HG02571 (cell line): ENCODE data around the gene LARGE1.

Experiments used
- ATAC-seq: cut with Tn5 transposase; IDR thresholded peaks from one replicate; pipeline ENCODE4 v1.9.1; 2021; ENCODE audit warnings: mild to moderate bottlenecking, moderate library complexity; ENCODE audit not compliant: unreplicated experiment

The LARGE1 gene

GRCh38 chr22:33825761-33826160 lies 94.5 kb downstream of the LARGE1 start:
- ATAC-seq: no peak

DNA sequence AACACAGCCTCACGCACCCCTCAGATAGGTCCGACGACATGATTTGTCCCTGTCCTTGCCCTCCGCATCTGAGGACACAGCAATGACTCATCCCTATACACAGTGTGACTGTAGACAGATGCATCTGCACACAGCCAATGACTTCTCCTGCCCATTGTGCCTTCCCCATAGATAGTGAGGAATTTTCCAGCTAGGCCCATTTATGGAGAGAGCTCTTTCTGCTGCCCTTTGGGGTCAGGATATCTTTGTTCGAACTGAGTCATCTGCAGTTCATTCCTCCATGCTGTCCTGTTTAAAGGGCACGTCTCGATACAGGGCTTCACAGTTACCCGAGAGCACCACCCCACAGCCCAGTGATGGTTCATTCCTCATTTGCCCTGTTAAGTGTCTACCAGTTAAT lies 96.7 kb downstream of the LARGE1 start:
- no peak for ATAC-seq

DNA sequence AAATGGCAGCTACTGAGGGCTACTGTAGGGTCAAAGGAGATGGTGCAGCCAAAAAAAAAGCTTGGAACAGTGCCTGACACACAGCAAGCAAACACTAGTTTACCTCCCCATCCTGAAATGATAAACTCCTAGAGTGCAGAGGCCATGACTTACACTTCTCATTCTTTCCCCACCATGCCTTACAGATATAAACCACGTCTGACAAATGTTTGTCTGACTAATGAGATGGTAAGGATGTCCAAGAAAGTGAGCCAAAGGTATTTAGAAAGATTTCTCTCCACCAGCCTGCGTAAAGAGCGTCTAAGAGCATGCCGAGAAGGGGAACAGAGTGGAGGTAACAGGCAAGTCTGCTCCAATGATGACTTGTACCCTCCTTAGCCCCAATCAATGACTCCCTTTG lies 99.0 kb downstream of the LARGE1 start:
- ATAC-seq: no peak

DNA sequence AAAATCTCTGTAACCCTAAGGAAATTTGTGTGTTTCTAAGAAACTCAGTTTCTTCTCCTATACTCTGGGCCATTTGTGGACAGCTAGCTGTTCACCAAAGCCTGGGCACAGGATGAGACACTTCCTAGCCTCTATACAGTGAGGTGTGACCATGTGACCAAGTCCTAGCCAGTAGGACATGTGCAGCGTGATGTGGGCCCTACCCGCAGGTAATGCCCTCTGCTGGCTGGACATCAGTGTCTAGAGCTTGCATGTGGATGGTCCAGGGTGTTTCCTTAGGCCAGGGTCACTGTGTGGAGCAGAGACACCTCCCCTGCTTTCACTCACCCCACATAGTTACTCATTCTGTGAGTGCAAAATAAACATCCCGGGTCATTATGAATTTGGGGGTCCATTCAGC lies 100.5 kb downstream of the LARGE1 start:
- ATAC-seq: no peak

GRCh38 chr22:33817512-33818127 lies 102.7 kb downstream of the LARGE1 start:
- no peak for ATAC-seq

GRCh38 chr22:33812360-33812977 lies 107.8 kb downstream of the LARGE1 start:
- no peak for ATAC-seq

DNA sequence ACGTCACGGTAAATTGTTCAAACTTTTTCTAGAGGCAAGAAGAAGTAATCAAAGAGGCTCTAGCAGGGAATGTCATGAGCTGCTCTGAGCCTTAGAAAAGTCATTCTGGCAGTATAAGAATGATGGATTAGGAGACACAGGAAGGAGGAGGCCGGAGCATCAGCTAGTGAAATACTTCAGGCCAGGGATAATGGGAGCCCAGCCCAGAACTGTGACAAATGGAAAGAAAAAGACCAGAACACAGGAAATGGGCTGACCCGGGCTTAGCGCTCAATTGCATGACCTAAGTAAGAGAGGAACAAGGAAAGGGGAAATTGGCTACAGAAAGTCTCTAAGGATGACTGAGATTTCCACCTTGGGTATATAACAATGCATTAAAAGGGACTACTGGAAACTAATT lies 108.6 kb downstream of the LARGE1 start:
- no peak for ATAC-seq

DNA sequence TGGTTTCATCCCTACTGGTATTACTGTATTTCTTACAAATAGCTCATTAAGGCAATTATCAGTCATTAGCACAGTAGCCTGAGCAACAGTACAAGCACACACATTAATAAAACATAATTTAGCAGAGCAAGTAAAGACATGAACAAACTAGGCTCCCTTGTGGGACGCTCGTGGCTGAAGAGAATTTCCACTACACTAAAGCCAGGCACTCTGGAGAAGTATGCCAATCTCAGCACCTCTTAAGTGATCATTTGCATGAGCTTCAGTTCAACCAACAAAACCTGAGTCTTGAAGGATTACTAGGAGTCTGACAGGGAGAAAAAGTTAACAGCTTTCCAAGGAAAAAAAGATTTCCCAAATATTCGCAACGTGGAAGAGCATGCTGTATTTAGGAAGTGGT lies 109.1 kb downstream of the LARGE1 start:
- no peak for ATAC-seq

DNA sequence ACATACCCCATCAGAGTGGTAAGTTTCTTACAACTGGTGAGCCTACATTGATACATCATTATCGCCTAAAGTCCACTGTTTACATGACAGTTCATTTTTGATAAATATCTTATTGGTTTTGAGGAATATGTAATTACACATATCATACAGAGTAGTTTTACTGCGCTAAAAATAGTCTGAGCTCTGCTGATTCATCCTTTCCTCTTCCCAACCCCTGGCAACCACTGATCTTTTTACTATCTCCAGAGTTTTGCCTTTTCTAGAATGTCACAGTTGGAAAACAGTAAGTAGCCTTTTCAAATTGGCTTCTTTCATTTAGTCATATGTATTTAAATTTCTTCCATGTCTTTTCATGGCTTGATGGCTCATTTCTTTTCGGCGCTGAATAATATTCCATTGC lies 112.8 kb downstream of the LARGE1 start:
- no peak for ATAC-seq

DNA sequence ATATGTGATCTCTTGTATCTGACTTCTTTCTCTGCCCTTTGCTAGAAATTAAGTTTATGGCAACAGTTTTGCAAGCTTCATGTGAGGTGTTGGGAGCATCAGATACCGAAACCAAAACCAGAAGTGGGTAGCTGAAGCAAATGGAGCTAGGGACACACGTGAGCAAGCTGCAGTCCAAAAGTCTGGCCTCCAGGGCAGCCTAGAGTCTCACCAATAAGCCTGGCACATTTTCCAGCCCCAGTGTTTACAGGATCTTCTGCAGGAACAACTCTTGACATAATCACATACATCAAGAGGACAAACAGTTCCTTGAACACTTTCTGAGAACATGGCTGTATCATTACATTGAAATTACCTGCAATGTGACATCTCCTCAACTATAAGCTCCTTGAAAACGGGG lies 114.1 kb downstream of the LARGE1 start:
- ATAC-seq: no peak

- ATAC-seq: no peak
Measured at GRCh38 chr22:33803371-33804282, 116.6 kb downstream of the LARGE1 start.

GRCh38 chr22:33798401-33798800 lies 121.9 kb downstream of the LARGE1 start:
- ATAC-seq: no peak

DNA sequence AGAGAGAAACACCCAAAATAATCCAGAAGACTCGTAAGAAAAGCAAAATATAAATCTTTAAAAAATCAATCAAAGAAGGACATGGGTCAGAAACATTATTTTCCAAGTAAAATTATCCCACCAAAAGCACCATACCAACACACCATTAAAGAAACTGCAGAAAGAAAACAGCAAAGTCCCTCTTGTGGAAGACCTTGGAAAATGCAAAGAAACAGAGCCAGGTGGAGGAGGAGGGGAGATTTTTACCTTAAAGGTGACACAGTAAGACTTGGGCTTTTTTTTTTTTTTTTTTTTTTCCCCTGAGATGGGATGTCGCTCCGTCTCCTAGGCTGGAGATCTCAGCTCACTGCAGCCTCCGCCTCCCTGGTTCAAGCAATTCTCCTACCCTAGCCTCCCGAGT lies 123.8 kb downstream of the LARGE1 start:
- ATAC-seq: no peak

- no peak for ATAC-seq
Measured at GRCh38 chr22:33793475-33793874, 126.8 kb downstream of the LARGE1 start.

GRCh38 chr22:33792832-33793231 lies 127.4 kb downstream of the LARGE1 start:
- no peak for ATAC-seq

GRCh38 chr22:33789690-33790253 lies 130.5 kb downstream of the LARGE1 start:
- no peak for ATAC-seq

- no peak for ATAC-seq
Measured at GRCh38 chr22:33788927-33789326, 131.3 kb downstream of the LARGE1 start.

GRCh38 chr22:33787645-33788456 lies 132.4 kb downstream of the LARGE1 start:
- ATAC-seq: no peak

DNA sequence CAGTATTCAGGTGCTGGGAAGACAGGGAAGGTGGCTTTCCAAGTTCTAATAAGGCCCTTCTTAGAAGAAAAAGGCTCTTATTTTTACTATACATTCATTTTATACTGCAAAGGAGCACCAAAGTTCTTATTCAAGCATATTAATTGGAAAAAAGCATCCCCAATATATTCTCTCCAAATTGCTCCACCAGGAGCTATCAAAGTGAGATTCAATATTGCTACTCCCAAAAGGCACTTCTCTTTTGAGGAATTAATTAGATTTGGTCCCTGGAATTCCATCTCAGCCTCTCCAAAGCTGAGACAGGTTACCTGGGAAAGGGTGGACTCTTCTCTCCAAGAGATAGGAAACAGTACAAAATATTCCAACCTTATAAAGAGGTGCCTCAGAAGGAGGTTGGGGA lies 134.1 kb downstream of the LARGE1 start:
- ATAC-seq: no peak

DNA sequence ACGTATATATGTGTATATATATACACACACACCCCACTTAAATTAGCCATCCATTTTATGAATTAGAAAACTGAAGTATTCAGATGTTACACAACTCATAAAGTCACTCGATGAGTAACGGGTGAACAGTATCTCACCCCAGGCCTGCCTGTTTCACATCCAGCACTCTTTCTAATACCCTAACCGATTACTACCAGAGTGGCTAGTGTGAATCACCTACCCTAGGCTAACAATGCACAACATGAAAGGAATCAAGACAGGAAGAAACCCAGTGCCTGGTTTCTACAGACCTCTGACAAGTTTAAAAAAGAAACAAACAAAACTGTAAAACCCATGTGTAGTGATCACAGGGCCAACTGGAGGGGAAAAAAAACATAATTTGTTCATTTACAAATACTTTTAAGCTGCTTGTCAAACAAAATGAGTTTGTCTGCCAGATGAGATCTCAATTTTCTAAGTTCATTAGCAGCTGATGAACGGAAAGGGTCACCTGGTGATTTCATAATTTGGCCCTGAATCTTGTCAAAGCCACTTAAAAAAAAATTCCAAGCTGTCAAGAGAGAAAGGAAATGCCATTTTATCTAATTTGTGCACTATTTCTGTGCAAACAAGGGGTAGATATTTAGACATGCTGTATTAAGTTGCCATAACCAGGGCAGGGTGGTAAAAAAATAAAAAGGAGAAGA lies 134.8 kb downstream of the LARGE1 start:
- no peak for ATAC-seq
